AG04450 (cell line): ENCODE measurements around the gene FSTL4. TPM values are rescaled to one million over a fixed set of nuclear protein-coding genes. Genes with fewer than 3 reads are reported as not detected.

ENCODE experiments used
- CTCF ChIA-PET: fragments of 300-600, 350-600 bp; formaldehyde crosslinking; extraction: SDS; loops from one replicate; lab custom pipeline; 2022; ENCODE audit warnings: antibody characterized with exemption, inconsistent platforms; lab: Charles Lee
- POLR2A ChIA-PET: fragments of 350-600 bp; formaldehyde crosslinking; extraction: SDS; loops from one replicate; lab custom pipeline; 2021; ENCODE audit warnings: antibody characterized with exemption, inconsistent platforms; lab: Yijun Ruan, JAX
- DNase-seq: peaks from one replicate; pipeline ENCODE4 v3.0.0-alpha.2; 2011; ENCODE audit warnings: low read depth, low spot score
- H3K27ac ChIP-seq: one replicate; pipeline ENCODE4 v1.5.1; 2012; ENCODE audit warnings: low read depth, low read length, control low read depth
- H3K27me3 ChIP-seq: one replicate; pipeline ENCODE4 v1.6.0; 2012; ENCODE audit warnings: low read length; ENCODE audit not compliant: control insufficient read depth, insufficient read depth
- H3K4me3 ChIP-seq: 2 replicates; pipeline ENCODE4 v1.5.1; 2011; ENCODE audit warnings: mild to moderate bottlenecking, low read depth, low read length, control low read depth
- H3K9me3 ChIP-seq: 2 replicates; pipeline ENCODE4 v1.5.1; 2012; ENCODE audit warnings: low read length; ENCODE audit not compliant: control insufficient read depth, insufficient read depth
- CTCF ChIP-seq: IDR thresholded peaks from 2 replicates; pipeline ENCODE4 v1.5.1; 2011; ENCODE audit warnings: low read depth, low read length, control low read depth, inconsistent platforms
- polyA plus RNA-seq: library from polyadenylated mRNA; depleted of rRNA; stranded (reverse); fragments of >200 nt; gene quantifications from 2 replicates; pipeline ENCODE4 v1.2.3, GENCODE V29; 2011

The FSTL4 gene
- polyA plus RNA-seq, 1 experiment = 0.11 TPM

GRCh38 chr5:133653760-133654049 lies 41.4 kb upstream of the FSTL4 start:
- POLR2A ChIA-PET = no interaction called here
- Histone ChIP-seq H3K27ac (no peak overlapping the region), H3K27me3 (peaks cover 2% of the 10 kb centered on the region), H3K4me3 (no peak overlapping the region), H3K9me3 (no peaks in the 10 kb centered on the region)
- no peak for TF ChIP-seq CTCF
- CTCF ChIA-PET = no interaction called here
- DNase-seq = no peak

- ChIA-PET POLR2A (no interaction called here), CTCF (no interaction called here)
- Histone ChIP-seq H3K4me3 (no peak overlapping the region), H3K27ac (no peak overlapping the region), H3K27me3 (peaks cover 2% of the 10 kb centered on the region), H3K9me3 (no peaks in the 10 kb centered on the region)
- TF ChIP-seq CTCF = no peak
- no peak for DNase-seq
Measured at GRCh38 chr5:133652951-133653759, 40.8 kb upstream of the FSTL4 start.

GRCh38 chr5:133644000-133644865 lies 31.9 kb upstream of the FSTL4 start:
- POLR2A ChIA-PET = no interaction called here
- no peak for DNase-seq
- Histone ChIP-seq H3K27ac (no peak overlapping the region), H3K27me3 (no peaks in the 10 kb centered on the region), H3K4me3 (no peak overlapping the region), H3K9me3 (no peaks in the 10 kb centered on the region)
- no peak for TF ChIP-seq CTCF
- CTCF ChIA-PET = no interaction called here

GRCh38 chr5:133643365-133643764 lies 31.0 kb upstream of the FSTL4 start:
- no peaks in the 10 kb centered on the region for H3K9me3 ChIP-seq
- DNase-seq = no peak
- no peaks in the 10 kb centered on the region for H3K27me3 ChIP-seq
- H3K27ac ChIP-seq = no peak overlapping the region
- CTCF ChIA-PET = no interaction called here
- TF ChIP-seq CTCF = no peak
- POLR2A ChIA-PET = no interaction called here
- no peak overlapping the region for H3K4me3 ChIP-seq

GRCh38 chr5:133642153-133642722 lies 29.9 kb upstream of the FSTL4 start:
- DNase-seq = no peak
- POLR2A ChIA-PET = no interaction called here
- H3K27me3 ChIP-seq = no peaks in the 10 kb centered on the region
- no peak for TF ChIP-seq CTCF
- no peak overlapping the region for H3K27ac ChIP-seq
- no peak overlapping the region for H3K4me3 ChIP-seq
- CTCF ChIA-PET = no interaction called here
- H3K9me3 ChIP-seq = no peaks in the 10 kb centered on the region
